HG02852 (cell line): Measurements from ENCODE around the gene ADAM12.
"Not testable (repeated sequence)": the region's sequence is repeated elsewhere in the genome, so short reads cannot be mapped to it uniquely, and the experiment has no call there.

Experiments
- ATAC-seq: cut with Tn5 transposase; IDR thresholded peaks from one replicate; pipeline ENCODE4 v1.9.1; 2021; ENCODE audit warnings: mild to moderate bottlenecking, moderate library complexity; ENCODE audit not compliant: unreplicated experiment

Gene ADAM12

GRCh38 chr10:126375926-126376554, 12.2 kb downstream of the ADAM12 start:
- no peak for ATAC-seq

GRCh38 chr10:126375299-126375698, 13.0 kb downstream of the ADAM12 start:
- ATAC-seq = no peak

- ATAC-seq = no peak
These were observed 13.8 kb downstream of the ADAM12 start for GRCh38 chr10:126374435-126374834.

- no peak for ATAC-seq
These were observed 14.3 kb downstream of the ADAM12 start for GRCh38 chr10:126373972-126374371.

- ATAC-seq = no peak
These were observed 15.1 kb downstream of the ADAM12 start for GRCh38 chr10:126373147-126373546.

- ATAC-seq = no peak
These were observed 15.9 kb downstream of the ADAM12 start for GRCh38 chr10:126372396-126372795.

GRCh38 chr10:126369125-126369710, 19.1 kb downstream of the ADAM12 start:
- ATAC-seq = no peak

GRCh38 chr10:126357169-126357568, 31.1 kb downstream of the ADAM12 start:
- no peak for ATAC-seq

- no peak for ATAC-seq
These were observed 34.6 kb downstream of the ADAM12 start for GRCh38 chr10:126353666-126354065.

GRCh38 chr10:126352453-126352852, 35.8 kb downstream of the ADAM12 start:
- no peak for ATAC-seq

- no peak for ATAC-seq
These were observed 37.3 kb downstream of the ADAM12 start for GRCh38 chr10:126351021-126351420.

- ATAC-seq = no peak
These were observed 37.9 kb downstream of the ADAM12 start for GRCh38 chr10:126350216-126350992.

- no peak for ATAC-seq
These were observed 38.6 kb downstream of the ADAM12 start for GRCh38 chr10:126349676-126350075.

- no peak for ATAC-seq
These were observed 39.2 kb downstream of the ADAM12 start for GRCh38 chr10:126349101-126349500.

GRCh38 chr10:126343496-126343895, 44.8 kb downstream of the ADAM12 start:
- ATAC-seq = not testable (repeated sequence)

- ATAC-seq = no peak
These were observed 45.6 kb downstream of the ADAM12 start for GRCh38 chr10:126342680-126343079.

GRCh38 chr10:126341491-126341890, 46.8 kb downstream of the ADAM12 start:
- ATAC-seq = no peak

GRCh38 chr10:126337251-126337810, 50.9 kb downstream of the ADAM12 start:
- no peak for ATAC-seq

- ATAC-seq = no peak
These were observed 51.5 kb downstream of the ADAM12 start for GRCh38 chr10:126336801-126337200.

- ATAC-seq = no peak
These were observed 54.0 kb downstream of the ADAM12 start for GRCh38 chr10:126334272-126334671.

GRCh38 chr10:126332576-126332975, 55.7 kb downstream of the ADAM12 start:
- ATAC-seq = no peak

GRCh38 chr10:126331101-126331500, 57.2 kb downstream of the ADAM12 start:
- no peak for ATAC-seq
